Neural progenitor cell (in vitro differentiated cells): ENCODE data around the gene PDE3A.

Experiments used
- EZH2 ChIP-seq: fragments of 200-600 bp; sonication (generic); IDR thresholded peaks from 2 replicates; pipeline ENCODE4 v1.6.1; 2017; ENCODE audit warnings: antibody characterized with exemption, mild to moderate bottlenecking, moderate library complexity
- EZH2phosphoT487 ChIP-seq: fragments of 200-600 bp; sonication (generic); IDR thresholded peaks from 2 replicates; pipeline ENCODE4 v1.6.1; 2017; ENCODE audit warnings: antibody characterized with exemption
- TF ChIP-seq, protein P1 (sequence below): fragments of 200-600 bp; sonication (generic); IDR thresholded peaks from 2 replicates; pipeline ENCODE4 v1.5.1; 2017; ENCODE audit warnings: antibody characterized with exemption, mild to moderate bottlenecking

DNA sequence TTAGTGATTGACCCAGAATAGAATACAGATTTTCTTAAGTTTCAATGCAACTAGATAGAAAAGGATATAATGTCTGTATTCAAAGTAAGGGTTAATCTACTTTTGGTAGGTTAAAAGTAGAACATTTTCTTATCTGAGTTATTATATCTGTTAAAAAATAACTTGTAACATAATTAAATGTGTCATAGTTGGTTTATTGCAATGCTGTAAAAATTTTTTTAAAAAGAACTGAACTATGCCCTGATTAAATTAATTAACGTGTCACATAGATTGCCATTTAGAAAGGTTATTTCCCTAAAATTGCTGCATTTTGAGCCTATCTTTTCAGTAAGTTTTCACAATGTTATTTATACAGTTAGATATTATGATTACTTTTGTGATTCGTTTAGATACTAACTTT, 89.2 kb downstream of the PDE3A start:
- TF ChIP-seq, protein P1, sequence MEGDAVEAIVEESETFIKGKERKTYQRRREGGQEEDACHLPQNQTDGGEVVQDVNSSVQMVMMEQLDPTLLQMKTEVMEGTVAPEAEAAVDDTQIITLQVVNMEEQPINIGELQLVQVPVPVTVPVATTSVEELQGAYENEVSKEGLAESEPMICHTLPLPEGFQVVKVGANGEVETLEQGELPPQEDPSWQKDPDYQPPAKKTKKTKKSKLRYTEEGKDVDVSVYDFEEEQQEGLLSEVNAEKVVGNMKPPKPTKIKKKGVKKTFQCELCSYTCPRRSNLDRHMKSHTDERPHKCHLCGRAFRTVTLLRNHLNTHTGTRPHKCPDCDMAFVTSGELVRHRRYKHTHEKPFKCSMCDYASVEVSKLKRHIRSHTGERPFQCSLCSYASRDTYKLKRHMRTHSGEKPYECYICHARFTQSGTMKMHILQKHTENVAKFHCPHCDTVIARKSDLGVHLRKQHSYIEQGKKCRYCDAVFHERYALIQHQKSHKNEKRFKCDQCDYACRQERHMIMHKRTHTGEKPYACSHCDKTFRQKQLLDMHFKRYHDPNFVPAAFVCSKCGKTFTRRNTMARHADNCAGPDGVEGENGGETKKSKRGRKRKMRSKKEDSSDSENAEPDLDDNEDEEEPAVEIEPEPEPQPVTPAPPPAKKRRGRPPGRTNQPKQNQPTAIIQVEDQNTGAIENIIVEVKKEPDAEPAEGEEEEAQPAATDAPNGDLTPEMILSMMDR: no peak
- TF ChIP-seq EZH2phosphoT487 (no peak), EZH2 (no peak)
